NCI-H2227 (cell line): ENCODE data around the gene SCMH1.
"Not testable (repeated sequence)": the region's sequence is repeated elsewhere in the genome, so short reads cannot be mapped to it uniquely, and the experiment has no call there.

Source experiments
- DNase-seq: peaks from one replicate; lab custom pipeline; 2025; ENCODE audit not compliant: unreplicated experiment; lab: John Stamatoyannopoulos, UW

Gene SCMH1

DNA sequence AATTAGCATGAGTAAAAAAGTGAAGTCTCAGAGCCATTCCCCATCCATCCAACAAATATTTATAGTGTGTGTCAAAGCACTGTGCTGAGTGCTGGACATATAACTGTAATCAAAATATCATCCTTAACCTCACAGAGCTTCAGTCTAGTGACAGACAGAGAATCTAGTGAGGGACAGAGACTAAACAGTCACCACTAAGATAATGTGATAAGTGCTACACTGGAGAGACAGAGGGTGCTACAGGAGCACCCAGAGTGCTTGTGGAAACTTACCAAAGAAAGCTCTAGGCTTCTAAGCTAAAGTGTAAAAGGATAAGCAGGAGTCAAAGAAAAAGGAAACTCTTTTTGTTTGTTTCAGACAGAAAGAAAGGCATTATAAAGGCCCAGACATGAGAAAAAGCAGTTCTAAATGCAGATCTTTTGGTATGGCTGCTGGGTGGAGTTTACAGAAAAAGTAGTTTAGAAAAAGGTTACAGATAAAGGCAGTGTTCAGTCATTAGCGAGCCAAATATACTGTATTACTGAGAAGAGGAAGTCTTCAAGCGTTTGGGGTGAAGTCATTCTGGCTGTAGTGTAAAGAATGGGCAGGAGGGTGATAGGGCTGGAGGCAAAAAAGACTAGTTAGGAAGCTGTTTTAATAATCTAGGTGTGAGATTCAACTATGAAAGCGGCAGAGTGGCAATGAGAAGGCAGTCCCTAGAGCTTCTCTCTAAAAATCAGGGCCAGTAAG lies 83.8 kb downstream of the SCMH1 start:
- no peak for DNase-seq

DNA sequence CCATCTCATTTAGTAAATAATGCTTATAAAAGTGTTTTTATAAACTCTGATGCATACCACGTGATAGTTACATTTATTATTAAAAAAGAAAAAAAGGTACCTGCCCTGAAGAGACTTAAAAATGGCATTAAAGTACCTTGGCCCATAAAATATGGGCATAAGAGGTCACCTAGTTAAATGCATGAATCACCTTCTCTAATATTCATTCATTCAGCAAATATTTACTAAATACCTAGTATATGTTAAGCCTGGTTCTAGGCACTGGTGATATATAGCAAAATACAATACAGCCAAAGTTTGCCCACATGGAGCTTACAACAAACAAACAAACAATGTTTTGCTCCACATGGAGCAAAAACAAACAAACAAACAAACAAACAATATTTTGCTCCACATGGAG lies 87.0 kb downstream of the SCMH1 start:
- no peak for DNase-seq

DNA sequence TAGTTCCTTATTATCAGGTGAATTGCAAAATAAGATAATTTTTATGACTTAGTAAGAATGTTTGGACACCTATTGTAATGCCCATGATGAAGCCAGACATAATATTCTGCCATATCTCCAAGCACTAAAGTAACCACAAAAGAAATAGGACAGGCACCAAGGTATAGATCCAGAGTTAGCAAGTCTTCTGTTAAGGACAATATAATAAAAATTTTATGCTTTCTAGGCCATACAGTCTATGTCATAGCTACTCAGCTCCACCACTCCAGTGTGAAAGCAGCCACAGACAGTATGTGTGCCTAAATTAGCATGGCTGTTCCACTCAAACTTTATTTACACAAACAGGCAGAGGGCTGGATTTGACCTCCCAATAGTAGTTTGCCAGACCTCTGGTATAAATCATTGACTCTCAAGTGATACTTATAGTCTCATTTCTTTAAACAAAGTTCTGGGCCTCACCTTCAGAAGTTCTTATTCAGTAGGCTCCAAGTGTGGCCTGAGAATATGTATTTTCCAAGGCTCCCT lies 88.3 kb downstream of the SCMH1 start:
- no peak for DNase-seq

DNA sequence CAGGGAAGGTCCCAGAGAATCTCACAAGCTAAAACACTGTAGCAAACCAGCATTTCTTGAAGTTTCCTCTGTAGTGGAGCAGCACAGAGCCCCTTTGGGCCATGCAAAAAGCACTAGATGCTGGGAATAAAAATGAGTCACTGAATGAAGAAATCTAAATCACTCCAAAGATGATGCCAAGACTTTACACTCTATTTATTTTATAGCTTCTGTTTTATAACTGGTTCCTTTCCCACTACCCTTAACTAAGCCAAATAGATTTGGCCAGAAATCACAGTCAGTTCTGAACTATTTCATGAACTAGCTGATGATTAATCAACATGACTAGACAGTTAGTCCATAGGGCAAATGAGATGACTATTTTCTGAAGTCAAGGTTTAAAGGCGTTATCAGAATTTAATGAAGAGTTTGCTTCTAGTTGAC lies 89.5 kb downstream of the SCMH1 start:
- DNase-seq: no peak

DNA sequence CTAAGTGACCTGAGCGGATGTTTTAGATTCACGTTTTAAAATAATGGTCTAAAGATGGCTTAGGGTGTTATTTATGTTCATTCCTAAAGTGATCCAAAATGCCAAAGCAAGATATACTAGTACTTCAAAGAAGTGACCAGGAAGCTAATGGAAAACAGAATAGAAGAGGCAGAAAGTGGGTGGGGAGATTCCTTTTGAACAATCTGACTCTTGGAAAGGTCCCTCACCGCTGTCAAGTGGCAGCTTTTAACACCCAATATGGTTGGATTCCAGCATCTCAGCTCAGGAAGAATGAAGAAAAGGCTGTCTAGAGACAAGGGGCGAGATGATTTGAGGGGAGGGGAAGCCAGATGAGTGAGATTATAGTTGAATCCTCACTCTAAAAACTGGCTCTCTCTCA lies 90.3 kb downstream of the SCMH1 start:
- DNase-seq: no peak

DNA sequence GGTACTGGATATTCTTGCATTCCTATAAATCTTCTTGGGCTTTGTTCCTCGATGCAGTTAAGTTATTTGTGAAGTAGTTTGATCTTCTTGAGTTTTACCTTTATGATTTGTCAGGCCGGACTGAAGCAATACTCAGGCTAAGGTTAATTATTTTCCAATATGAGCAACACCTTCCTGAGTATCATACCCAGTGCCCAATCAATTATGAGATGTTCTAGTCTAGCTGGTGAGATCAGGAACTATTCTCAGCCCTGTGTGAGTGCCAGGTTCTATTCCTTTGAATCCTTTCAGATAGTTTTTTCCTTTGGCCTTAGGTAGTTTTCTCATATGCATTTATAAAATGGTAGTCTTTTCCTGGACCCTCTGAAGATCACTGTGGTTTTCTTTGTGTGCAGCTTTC lies 92.5 kb downstream of the SCMH1 start:
- DNase-seq: no peak

DNA sequence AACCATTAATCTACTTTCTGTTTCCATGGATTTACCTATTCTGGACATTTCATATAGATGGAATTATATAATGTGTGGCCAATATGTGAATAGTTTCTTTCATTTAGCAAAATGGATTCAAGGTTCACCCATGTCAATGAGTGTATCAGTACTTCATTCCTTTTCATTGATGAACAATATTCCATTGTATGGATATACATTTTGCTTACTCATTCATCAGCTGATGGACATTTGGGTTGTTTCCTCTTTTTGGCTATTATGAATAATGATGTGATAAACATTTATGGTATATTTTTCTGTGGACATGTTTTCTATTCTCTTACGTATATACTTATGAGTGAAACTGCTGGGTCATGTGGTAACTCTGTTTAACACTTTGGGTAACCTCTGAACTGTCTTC lies 97.8 kb downstream of the SCMH1 start:
- DNase-seq: no peak

DNA sequence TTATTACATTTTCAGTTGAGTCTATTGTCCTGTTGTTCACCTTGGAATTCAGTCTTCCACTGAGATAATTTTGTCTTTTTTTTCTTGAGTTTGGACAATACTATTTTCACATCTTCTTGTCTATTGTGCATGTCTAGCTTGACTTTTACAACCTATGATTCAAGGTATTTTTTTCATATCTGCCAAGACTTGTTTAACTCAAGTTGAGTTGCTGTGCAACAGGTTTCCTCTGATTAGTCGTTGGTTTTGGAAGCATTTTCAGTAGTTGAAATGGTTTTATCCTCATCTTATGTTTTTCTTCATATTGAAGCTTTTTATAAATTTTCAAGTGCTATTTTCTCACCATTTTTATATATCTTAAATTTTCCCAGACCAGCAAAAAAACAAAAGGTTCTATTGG lies 103.6 kb downstream of the SCMH1 start:
- DNase-seq: no peak

DNA sequence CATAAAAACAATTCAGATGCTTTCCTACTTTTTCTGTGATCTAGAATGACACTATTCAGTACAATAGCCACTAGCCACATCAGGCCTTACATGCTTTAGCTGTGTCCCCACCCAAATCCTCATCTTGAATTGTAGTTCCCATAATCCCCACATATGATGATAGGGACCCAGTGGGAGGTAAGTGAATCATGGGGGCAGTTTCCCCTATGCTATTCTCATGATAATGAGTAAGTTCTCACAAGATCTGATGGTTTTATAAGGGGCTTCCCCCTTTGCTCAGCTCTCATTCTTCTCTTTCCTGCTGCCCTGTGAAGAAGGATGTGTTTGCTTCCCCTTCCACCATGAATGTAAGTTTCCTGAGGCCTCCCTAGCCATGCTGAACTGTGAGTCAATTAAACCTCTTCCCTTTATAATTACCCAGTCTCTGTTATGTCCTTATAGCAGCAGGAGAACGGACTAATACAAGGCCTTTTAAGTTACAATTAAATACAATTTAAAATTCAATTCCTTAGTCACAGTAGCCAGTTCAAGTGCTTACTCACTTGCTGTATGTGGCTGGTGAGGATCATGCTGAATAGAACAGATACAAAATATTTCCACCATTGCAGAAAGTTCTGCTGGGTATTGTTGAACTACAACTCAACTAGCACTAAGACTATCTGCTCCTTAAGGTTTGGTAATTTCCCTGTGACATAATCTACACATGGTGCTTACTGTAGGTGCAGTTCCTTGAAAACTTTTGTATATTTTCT lies 106.7 kb downstream of the SCMH1 start:
- no peak for DNase-seq

DNA sequence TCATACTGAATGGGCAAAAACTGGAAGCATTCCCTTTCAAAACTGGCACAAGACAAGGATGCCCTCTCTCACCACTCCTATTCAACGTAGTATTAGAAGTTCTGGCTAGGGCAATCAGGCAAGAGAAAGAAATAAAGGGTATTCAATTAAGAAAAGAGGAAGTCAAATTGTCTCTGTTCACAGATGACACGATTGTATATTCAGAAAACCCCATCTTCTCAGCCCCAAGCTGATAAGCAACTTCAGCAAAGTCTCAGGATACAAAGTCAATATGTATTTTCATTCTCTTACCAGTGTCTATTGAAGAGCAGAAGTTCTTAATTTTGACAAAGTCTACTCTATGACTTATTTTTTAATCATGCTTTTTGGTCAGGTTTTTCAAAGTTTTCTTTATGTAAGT lies 107.8 kb downstream of the SCMH1 start:
- DNase-seq: not testable (repeated sequence)

DNA sequence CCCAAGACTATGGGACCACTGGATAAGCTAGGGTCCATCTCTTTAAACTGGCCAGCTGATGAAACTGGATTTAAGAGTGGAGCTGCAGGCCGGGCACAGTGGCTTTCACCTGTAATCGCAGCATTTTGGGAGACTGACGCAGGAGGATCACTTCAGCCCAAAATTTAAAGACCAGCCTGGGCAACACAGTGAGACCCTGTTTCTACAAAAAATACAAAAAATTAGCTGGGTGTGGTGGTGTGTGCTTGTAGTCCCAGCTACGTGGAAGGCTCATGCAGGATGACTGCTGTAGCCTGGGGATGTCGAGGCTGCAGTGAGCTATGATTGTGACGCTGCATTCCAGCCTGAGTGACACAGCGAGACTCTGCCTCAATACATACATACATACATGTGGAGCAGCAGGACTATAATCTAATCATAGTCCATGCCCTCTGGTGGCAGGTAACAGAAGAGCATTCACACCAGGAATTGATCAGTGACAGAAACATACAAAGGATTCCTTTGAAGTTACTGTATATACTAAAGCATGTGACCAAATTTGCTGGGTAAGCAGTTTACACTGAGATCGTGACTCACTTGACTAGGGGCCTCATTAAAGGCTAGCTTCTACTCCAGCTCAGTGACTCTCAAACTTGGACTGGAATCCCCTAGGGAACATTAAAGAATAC lies 119.1 kb downstream of the SCMH1 start:
- peak; percentile 16 for DNase-seq

DNA sequence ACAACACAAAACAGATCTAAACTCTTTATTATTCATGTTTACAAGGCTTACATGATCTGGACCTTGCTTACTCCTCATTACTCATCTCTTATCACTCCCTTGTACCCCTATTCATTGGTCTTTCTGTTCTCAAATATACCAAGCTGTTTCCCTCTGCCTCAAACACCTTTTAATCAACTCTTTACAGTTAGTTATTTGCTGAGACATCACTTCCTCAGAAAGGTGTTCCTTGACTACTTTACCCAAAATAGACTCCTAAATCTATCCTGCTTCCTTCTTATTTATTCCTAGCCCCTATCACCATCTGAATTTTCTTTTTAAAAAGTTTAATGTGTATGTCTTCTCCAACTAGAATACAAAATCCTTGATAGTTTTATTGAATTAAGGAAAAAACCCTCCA lies 120.0 kb downstream of the SCMH1 start:
- DNase-seq: no peak

DNA sequence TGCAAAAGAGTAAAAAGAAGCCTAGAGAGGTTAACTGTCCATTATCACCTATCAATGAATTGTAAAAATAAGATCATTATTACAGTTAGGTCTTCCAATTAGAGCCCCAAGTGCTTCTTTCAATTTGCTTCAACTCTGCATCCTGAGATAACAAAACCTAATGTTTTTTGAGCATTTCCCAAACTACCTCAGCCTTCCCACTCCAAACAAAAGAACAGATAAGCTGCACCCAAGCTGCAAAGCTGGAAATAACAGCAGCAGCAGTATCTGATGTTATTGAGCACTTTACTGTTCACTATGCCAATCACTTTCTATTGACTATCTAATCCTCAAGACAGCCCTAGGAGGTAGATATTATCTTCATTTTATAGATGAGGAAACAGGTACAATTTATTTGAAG lies 123.5 kb downstream of the SCMH1 start:
- no peak for DNase-seq

DNA sequence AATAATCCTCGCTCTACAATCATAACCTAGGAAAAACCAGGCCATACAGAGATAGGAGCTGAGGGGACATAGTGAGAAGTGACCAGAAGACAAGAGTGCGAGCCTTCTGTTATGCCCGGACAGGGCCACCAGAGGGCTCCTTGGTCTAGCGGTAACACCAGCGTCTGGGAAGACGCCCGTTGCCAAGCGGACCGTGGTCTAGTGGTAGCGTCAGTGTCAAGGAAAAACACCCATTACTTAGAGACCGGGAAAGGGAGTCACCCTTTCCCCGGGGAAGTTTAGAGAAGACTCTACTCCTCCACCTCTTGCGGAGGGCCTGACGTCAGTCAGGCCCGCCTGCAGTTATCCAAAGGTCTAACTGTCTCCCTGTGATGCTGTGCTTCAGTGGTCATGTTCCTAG lies 124.9 kb downstream of the SCMH1 start:
- DNase-seq: not testable (repeated sequence)

DNA sequence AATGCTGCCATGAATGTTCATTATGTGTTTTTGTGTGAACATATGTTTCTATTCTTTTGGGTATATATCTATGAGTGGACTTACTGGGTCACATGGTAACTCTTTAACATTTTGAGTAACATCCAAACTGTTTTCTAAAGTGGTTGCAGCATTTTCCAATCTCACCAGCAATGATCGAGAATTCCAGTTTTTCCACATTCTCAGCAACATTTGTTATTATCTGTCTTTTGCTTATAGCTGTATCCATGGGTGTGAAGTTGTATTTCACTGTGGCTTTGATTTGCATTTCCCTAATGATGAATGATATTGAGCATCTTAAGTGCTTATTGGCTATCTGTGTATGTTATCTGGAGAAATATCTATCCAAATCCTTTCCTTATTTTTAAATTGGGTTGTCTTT lies 131.4 kb downstream of the SCMH1 start:
- DNase-seq: no peak

DNA sequence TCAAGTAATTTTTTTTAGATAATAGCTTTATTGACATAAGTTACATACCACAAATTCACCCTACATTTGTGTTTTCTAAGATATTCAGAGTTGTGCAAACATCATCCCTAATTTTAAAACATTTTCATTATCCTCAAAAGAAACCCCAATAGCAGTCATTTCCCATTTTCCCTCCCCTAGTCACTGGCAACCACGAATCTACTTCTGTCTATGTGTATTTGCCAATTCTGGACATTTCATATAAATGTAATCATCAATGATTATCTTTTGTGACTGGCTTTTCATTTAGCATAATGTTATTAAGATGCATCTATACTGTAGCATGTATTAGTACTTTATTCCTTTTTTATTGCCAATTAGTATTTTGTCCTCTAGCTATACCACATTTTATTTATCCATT lies 131.8 kb downstream of the SCMH1 start:
- DNase-seq: no peak

DNA sequence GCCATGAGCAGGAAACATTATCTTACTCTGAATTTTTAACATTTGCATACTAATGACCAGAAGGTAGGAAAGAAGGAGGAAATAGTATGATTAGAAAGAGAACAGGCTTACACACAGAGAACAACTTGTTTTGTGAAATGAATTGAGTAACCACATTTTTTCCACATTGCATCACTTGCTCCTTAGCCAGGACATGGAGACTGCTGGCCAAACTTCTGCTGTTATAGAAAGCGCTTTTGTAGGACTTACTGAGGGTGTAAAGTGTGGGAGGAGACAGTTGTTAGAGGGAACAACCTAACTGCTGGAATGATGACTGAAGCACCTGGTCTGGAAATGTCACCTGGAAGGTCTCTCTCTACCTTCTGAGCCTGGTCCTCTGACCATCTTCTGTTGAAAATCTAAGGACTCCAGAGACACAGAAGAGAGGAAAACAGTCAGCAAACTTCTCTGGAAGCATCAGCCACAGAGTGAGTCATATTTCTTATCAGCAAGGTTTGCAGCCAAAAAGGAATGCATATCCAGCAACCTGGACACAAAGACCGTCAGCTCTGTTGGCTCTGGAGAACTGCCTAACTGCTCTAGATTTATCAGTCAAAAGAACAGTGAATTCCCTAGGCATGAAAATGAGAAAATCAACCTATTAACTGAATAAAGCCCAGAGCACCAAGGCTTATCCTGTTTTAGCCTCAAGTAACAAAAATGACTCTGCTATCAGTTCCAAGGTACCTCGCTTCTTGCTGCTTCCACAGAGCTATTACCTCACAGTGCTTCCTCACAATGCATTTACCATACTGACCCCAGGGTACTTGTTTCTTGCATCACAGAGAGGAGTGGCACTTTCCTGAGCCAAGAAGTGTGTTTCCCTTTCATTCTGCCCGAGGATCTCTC lies 132.6 kb downstream of the SCMH1 start:
- no peak for DNase-seq

DNA sequence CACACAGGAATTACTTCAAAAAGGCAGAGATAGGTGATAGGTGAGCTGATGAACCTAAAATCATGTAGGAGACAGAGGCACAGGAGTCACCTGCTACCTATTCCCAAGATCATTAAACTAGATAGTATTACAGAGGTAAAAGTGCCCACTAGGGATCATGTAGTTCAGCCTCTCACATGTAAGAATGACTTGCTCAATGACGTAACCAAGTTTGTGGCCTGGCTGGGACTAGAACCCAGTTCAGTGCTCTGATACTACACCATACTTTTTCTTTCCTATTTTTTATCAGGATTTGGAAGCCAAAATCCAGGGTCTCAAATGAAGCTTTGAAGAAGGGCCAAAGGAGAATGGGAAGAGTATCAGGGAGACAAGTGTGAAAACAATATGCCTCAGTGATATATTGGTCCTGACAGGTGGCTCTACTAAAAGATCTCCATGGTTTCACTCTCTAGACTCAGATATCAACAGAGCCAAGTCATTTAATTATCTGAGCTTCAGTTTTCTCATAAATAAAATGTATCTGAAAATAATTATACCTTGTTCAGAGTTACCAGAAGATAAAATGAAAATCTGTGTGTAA lies 133.3 kb downstream of the SCMH1 start:
- DNase-seq: no peak

DNA sequence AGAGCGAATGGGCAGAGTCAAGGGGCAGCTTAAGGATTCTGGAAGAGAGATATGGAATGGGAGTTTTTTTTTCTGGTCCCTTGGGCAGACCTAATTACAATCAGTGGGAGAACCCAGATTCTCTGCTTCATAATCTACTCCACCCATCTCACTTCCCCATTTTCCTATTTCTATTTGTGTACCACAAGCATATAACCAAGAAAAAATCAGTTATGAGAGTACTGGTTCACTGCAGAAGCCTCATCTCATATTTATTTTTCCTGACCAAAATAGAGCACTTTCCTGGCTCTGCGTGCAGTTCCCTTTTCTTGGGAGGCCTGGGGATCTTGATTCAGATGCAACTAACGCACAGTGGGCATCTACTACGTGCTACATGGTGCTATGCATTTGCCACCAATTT lies 138.3 kb downstream of the SCMH1 start:
- no peak for DNase-seq

DNA sequence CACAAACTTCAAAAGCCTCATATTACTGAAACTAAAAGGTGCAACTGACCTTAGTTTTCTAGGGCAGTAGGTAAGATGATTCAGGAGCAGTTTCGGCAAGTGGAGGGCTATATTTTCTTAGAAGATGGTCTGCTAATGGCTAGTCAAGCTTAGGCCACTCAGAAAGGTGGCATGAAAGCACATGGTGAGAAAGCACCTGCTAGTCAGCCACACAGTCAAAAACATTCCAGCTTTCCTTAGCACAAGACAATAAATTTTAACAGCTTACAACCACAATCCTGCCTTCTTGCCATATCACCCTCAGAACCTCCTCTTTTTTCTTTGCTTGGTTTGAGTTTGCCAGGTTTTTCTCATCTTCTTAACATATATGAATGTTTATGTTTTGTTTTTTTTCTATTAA lies 139.5 kb downstream of the SCMH1 start:
- DNase-seq: no peak
